Mucosa of descending colon (tissue), 3 donors: ENCODE results near the gene RAD51B. TPM values are rescaled to one million over a fixed set of nuclear protein-coding genes. Genes with fewer than 3 reads are reported as not detected.
A peak's percentile ranks its signal among the peaks of the same experiment; 100 is the strongest.

Experiments
- ATAC-seq: fragments of 200-7000 bp; cut with Tn5 transposase; one replicate; pipeline ENCODE4 v1.9.1; 2020; ENCODE audit warnings: mild to moderate bottlenecking, moderate library complexity
- DNase-seq, 3 donors: peaks; one replicate each; pipeline ENCODE4 v3.0.0-alpha.2; 2020
- H3K36me3 ChIP-seq: fragments of 200-600 bp; one replicate; pipeline ENCODE4 v1.8.0; 2021; ENCODE audit warnings: low read depth, mild to moderate bottlenecking
- H3K4me1 ChIP-seq: fragments of 200-600 bp; one replicate; pipeline ENCODE4 v1.8.0; 2021; ENCODE audit warnings: low read depth, mild to moderate bottlenecking
- H3K4me3 ChIP-seq: fragments of 200-600 bp; one replicate; pipeline ENCODE4 v1.8.0; 2021; ENCODE audit warnings: mild to moderate bottlenecking
- H3K9me3 ChIP-seq: fragments of 200-600 bp; one replicate; pipeline ENCODE4 v1.8.0; 2021; ENCODE audit warnings: mild to moderate bottlenecking
- intact Hi-C, 2 donors: fragments of 100-400 bp; cut with DNase I in 1 of 2; cut with micrococcal nuclease in 1 of 2; formaldehyde crosslinking; loops; one replicate each; pipeline versions ENCODE4 v1.11.0 to v1.11.1; 2022; cut with DNase I, micrococcal nuclease
- total RNA-seq, 3 donors: library from RNA; stranded (reverse); fragmentation: NEBNext Ultra II Directional in 2 of 3; extraction: Animal tissue kit (Norgen Biotek cat#: 25700) in 2 of 3; gene quantifications; one replicate each; pipeline versions ENCODE4 v1.2.1 to v1.2.4, GENCODE V29; 2021 to 2023
- TF ChIP-seq, protein P1 (sequence below): fragments of 200-600 bp; IDR thresholded peaks from one replicate; pipeline ENCODE4 v1.8.0; 2022; ENCODE audit warnings: antibody characterized with exemption, mild to moderate bottlenecking
- donor health status: DM: no; HTN: no; CAD: no; lungs with moderate emphysema.
- donor health status: DM: no; HTN: no; CAD: no.
- donor health status: DM: no; HTN: yes; CAD: no.

RAD51B gene
- total RNA-seq, 3 donors from 2014 or later = 15.8 to 23.3 (median 20.9) TPM

GRCh38 chr14:68587931-68588330 lies 768.4 kb downstream of the RAD51B start:
- Histone ChIP-seq H3K4me3 (no peak overlapping the region), H3K36me3 (no peaks in the 10 kb centered on the region), H3K9me3 (no peaks in the 10 kb centered on the region), H3K4me1 (no peaks in the 10 kb centered on the region)
- no peak for ATAC-seq
- DNase-seq = no peak
- TF ChIP-seq, protein P1, sequence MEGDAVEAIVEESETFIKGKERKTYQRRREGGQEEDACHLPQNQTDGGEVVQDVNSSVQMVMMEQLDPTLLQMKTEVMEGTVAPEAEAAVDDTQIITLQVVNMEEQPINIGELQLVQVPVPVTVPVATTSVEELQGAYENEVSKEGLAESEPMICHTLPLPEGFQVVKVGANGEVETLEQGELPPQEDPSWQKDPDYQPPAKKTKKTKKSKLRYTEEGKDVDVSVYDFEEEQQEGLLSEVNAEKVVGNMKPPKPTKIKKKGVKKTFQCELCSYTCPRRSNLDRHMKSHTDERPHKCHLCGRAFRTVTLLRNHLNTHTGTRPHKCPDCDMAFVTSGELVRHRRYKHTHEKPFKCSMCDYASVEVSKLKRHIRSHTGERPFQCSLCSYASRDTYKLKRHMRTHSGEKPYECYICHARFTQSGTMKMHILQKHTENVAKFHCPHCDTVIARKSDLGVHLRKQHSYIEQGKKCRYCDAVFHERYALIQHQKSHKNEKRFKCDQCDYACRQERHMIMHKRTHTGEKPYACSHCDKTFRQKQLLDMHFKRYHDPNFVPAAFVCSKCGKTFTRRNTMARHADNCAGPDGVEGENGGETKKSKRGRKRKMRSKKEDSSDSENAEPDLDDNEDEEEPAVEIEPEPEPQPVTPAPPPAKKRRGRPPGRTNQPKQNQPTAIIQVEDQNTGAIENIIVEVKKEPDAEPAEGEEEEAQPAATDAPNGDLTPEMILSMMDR = no peak
- intact Hi-C loops = no loop called here

GRCh38 chr14:68589447-68590200 lies 770.0 kb downstream of the RAD51B start:
- ATAC-seq (peak; percentile 47), DNase-seq (no peak)
- H3K4me3 ChIP-seq = no peak overlapping the region
- H3K9me3 ChIP-seq = no peaks in the 10 kb centered on the region
- intact Hi-C loops = no loop called here
- TF ChIP-seq, protein P1 = no peak
- no peaks in the 10 kb centered on the region for H3K4me1 ChIP-seq
- no peaks in the 10 kb centered on the region for H3K36me3 ChIP-seq

- Histone ChIP-seq H3K4me1 (no peaks in the 10 kb centered on the region), H3K9me3 (no peaks in the 10 kb centered on the region), H3K4me3 (no peak overlapping the region), H3K36me3 (no peaks in the 10 kb centered on the region)
- intact Hi-C loops = no loop called here
- ATAC-seq (no peak), DNase-seq (no peak)
- TF ChIP-seq, protein P1 = no peak
Measured at GRCh38 chr14:68590201-68590522, 770.6 kb downstream of the RAD51B start.

- H3K4me3 ChIP-seq = no peak overlapping the region
- H3K36me3 ChIP-seq = no peaks in the 10 kb centered on the region
- TF ChIP-seq, protein P1 = no peak
- DNase-seq (no peak), ATAC-seq (no peak)
- intact Hi-C loops = no loop called here
- H3K9me3 ChIP-seq = no peaks in the 10 kb centered on the region
- H3K4me1 ChIP-seq = no peaks in the 10 kb centered on the region
Measured at GRCh38 chr14:68591786-68592185, 772.2 kb downstream of the RAD51B start.

DNA sequence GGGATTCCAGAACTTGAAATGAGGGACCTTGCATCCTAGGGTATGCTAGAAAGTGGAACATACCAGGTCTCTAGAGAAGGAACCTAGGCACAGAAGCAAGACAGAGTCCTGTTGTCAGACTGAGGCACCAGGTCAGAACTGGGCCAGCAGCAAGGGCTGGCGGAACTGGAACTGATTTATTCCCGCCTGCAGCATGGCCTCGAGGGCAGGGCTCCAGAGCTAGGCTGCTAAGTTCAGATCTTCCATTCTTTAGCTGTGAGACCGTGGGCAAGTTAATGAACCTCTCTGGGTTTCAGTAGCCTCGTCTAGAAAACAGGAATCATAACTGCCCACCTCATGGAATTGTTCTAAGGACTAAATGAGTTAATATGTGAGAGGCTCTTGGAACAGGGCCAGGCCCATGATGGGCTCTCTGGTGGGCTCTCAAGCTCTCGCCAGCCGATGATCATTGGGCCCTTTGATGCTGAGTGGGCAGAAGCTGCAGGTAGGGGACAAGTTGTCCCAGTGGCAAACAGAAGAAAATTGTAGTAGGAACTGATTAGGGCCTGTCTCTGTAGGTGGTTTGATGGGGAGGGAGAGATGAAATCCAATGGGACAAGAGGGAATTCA lies 773.5 kb downstream of the RAD51B start:
- intact Hi-C loops = no loop called here

More for the DNA sequence above, 773.5 kb downstream of the RAD51B start:
- H3K4me3 ChIP-seq = no peak overlapping the region
- ATAC-seq = no peak
- H3K4me1 ChIP-seq = no peaks in the 10 kb centered on the region
- H3K36me3 ChIP-seq = no peaks in the 10 kb centered on the region
- no peak for DNase-seq
- no peaks in the 10 kb centered on the region for H3K9me3 ChIP-seq
- TF ChIP-seq, protein P1 = no peak
